Endothelial cell of umbilical vein (primary cell): ENCODE measurements around the gene PSMB2. TPM values are rescaled to one million over a fixed set of nuclear protein-coding genes. Genes with fewer than 3 reads are reported as not detected.

Experiments used
- BruUV-seq: library from RNA; stranded (reverse); fragments of 400-500 nt; replicated peaks from 2 replicates; lab custom pipeline; 2021; lab: Mats Ljungman, UMichigan
- CTCF ChIA-PET: fragments of 300-600, 350-600 bp; sonication (Branson Sonifier 250); formaldehyde crosslinking; loops from one replicate; lab custom pipeline; 2021; ENCODE audit warnings: antibody characterized with exemption, inconsistent platforms; lab: Charles Lee
- POLR2A ChIA-PET: fragments of 300-600, 350-600 bp; sonication (Branson Sonifier 250); formaldehyde crosslinking; loops from one replicate; lab custom pipeline; 2021; ENCODE audit warnings: antibody characterized with exemption, inconsistent platforms; lab: Charles Lee
- DNase-seq: peaks from one replicate; pipeline ENCODE4 v3.0.0-alpha.2; 2011; ENCODE audit warnings: low read depth, low spot score
- FAIRE-seq: peaks from 2 replicates; lab custom pipeline; 2011; peaks lifted over from hg19 to GRCh38; lab: Jason Lieb, UNC
- H2AFZ ChIP-seq: 2 replicates; pipeline ENCODE4 v1.6.0; 2012; ENCODE audit warnings: low read depth, low read length, control low read depth, inconsistent platforms
- H3K27ac ChIP-seq: 2 replicates; pipeline ENCODE4 v1.5.1; 2011; ENCODE audit warnings: low read depth, mild to moderate bottlenecking, control low read depth, low read length, moderate library complexity; ENCODE audit not compliant: insufficient read depth
- H3K27me3 ChIP-seq, 2 experiments: 2 replicates each; pipeline versions ENCODE4 v1.6.0 to v1.6.1; 2011; ENCODE audit warnings: low read length in 2 of 2, mixed read lengths in 1 of 2; ENCODE audit not compliant: control insufficient read depth in 2 of 2, insufficient read depth in 2 of 2
- H3K36me3 ChIP-seq, 2 experiments: 2 replicates in 1 of 2; 3 replicates in 1 of 2; pipeline ENCODE4 v1.5.1; 2011; ENCODE audit warnings: low read length in 2 of 2, mild to moderate bottlenecking in 1 of 2, moderate library complexity in 1 of 2; ENCODE audit not compliant: control insufficient read depth in 2 of 2, insufficient read depth in 2 of 2; ENCODE audit errors: extremely low read depth in 1 of 2
- H3K4me1 ChIP-seq: 3 replicates; pipeline ENCODE4 v1.5.1; 2011; ENCODE audit warnings: mild to moderate bottlenecking, low read length; ENCODE audit not compliant: control insufficient read depth, insufficient read depth; ENCODE audit errors: extremely low read depth
- H3K4me2 ChIP-seq: 2 replicates; pipeline ENCODE4 v1.6.1; 2011; ENCODE audit warnings: low read length, control low read depth, mixed read lengths; ENCODE audit not compliant: insufficient read depth
- H3K4me3 ChIP-seq, 3 experiments: fragments of 200-600 bp in 1 of 3; sonication (generic), shearing (Covaris generic) in 1 of 3; replicated peaks in 1 of 3; 2 replicates each; pipeline ENCODE4 v1.5.1; 2011 to 2016; ENCODE audit warnings: control low read depth in 3 of 3, low read length in 3 of 3, mild to moderate bottlenecking in 2 of 3, inconsistent platforms in 1 of 3, low read depth in 1 of 3, moderate library complexity in 1 of 3; ENCODE audit not compliant: insufficient read depth in 1 of 3
- H3K79me2 ChIP-seq: 2 replicates; pipeline ENCODE4 v1.6.0; 2012; ENCODE audit warnings: low read length, inconsistent platforms; ENCODE audit not compliant: control insufficient read depth, insufficient read depth
- H3K9ac ChIP-seq: replicated peaks from 2 replicates; pipeline ENCODE3; 2011; ENCODE audit warnings: low read length, control low read depth; ENCODE audit not compliant: insufficient read depth; ENCODE audit errors: extremely low read depth
- H3K9me1 ChIP-seq: replicated peaks from 3 replicates; pipeline ENCODE4 v1.6.0; 2011; ENCODE audit warnings: mild to moderate bottlenecking, low read length; ENCODE audit not compliant: control insufficient read depth, insufficient read depth; ENCODE audit errors: extremely low read depth
- H3K9me3 ChIP-seq: replicated peaks from 2 replicates; pipeline ENCODE4 v1.5.1; 2012; ENCODE audit warnings: low read length, inconsistent platforms; ENCODE audit not compliant: control insufficient read depth, insufficient read depth
- H4K20me1 ChIP-seq: replicated peaks from 2 replicates; pipeline ENCODE3; 2011; ENCODE audit warnings: mild to moderate bottlenecking, low read length; ENCODE audit not compliant: control insufficient read depth, insufficient read depth; ENCODE audit errors: extremely low read depth
- CTCF ChIP-seq, 2 donors: IDR thresholded peaks; 1 replicate in 1 of 2; 2 replicates in 1 of 2; pipeline ENCODE4 v1.5.1; 2011; ENCODE audit warnings: low read length in 2 of 2, mild to moderate bottlenecking in 2 of 2, moderate library complexity in 2 of 2, control low read depth in 1 of 2, inconsistent platforms in 1 of 2, low read depth in 1 of 2; ENCODE audit not compliant: insufficient read depth in 1 of 2; ENCODE audit errors: extremely low read depth in 1 of 2
- EZH2 ChIP-seq: IDR thresholded peaks from 2 replicates; pipeline ENCODE4 v1.6.1; 2012; ENCODE audit warnings: borderline replicate concordance, low read depth, mild to moderate bottlenecking, moderate library complexity, low read length, inconsistent platforms; ENCODE audit not compliant: severe bottlenecking
- GATA2 ChIP-seq: IDR thresholded peaks from 2 replicates; pipeline ENCODE4 v1.7.0; 2011; ENCODE audit warnings: low read depth, mild to moderate bottlenecking, moderate library complexity, mixed read lengths, low read length; ENCODE audit not compliant: insufficient read length, insufficient read depth
- JUN ChIP-seq: IDR thresholded peaks from 2 replicates; pipeline ENCODE4 v1.6.1; 2011; ENCODE audit warnings: borderline replicate concordance, low read depth; ENCODE audit not compliant: insufficient read length, insufficient read depth
- MAX ChIP-seq: IDR thresholded peaks from 2 replicates; pipeline ENCODE4 v1.6.1; 2011; ENCODE audit not compliant: insufficient read depth, insufficient read length
- POLR2A ChIP-seq: IDR thresholded peaks from 2 replicates; pipeline ENCODE4 v1.6.1; 2012; ENCODE audit warnings: low read depth, mild to moderate bottlenecking, control low read depth, low read length
- POLR2AphosphoS5 ChIP-seq: IDR thresholded peaks from 2 replicates; pipeline ENCODE4 v1.6.1; 2012; ENCODE audit warnings: low read depth, mild to moderate bottlenecking, control low read depth, low read length, moderate library complexity; ENCODE audit not compliant: insufficient read depth
- dilution Hi-C: fragments of 300-500 bp; cut with MboI; formaldehyde crosslinking; loops from one replicate; pipeline ENCODE4 v1.15.0; 2019; ENCODE audit warnings: low sequenced_read_pairs; ENCODE audit not compliant: extremely low pct_ligation_motif_present
- intact Hi-C: fragments of 100-400 bp; cut with micrococcal nuclease; formaldehyde crosslinking; loops from one replicate; pipeline ENCODE4 v1.10.0; 2022
- polyA plus RNA-seq, 4 experiments: library from polyadenylated mRNA; depleted of rRNA in 3 of 4; stranded (reverse) in 3 of 4; unstranded in 1 of 4; fragments of >200 nt; gene quantifications; 2 replicates each; pipeline versions ENCODE4 v1.2.1 to v1.2.3, GENCODE V29; 2011 to 2012; ENCODE audit warnings: missing spikeins in 1 of 4
- total RNA-seq: library from RNA; stranded (reverse); gene quantifications from 2 replicates; pipeline ENCODE4 v1.2.3, GENCODE V29; 2021

PSMB2 gene
- total and polyA plus RNA-seq, 2 donors (not counting 3 experiments of a cell fraction or from before 2014, with no cell fraction given), result 93.6 to 118 TPM

GRCh38 chr1:35580949-35581388 lies 60.4 kb downstream of the PSMB2 start:
- Histone ChIP-seq H3K4me3 (no peak overlapping the region), H3K4me1 (peaks cover 7% of the 10 kb centered on the region), H3K9me1 (no peaks in the 10 kb centered on the region), H3K27me3 (peaks cover 6 to 15% of the 10 kb centered on the region in 2 experiments), H3K27ac (no peak overlapping the region), H3K4me2 (no peak overlapping the region), H3K9ac (no peak overlapping the region), H3K9me3 (no peaks in the 10 kb centered on the region), H3K36me3 (no peaks in the 10 kb centered on the region), H3K79me2 (no peaks in the 10 kb centered on the region), H4K20me1 (no peaks in the 10 kb centered on the region), H2AFZ (no peak overlapping the region)
- no peak for DNase-seq
- ChIA-PET POLR2A (no interaction called here), CTCF (interaction anchor here (0.7 to 1.5 kb wide), 3 partner anchors 16 to 141 kb away, joined by 3 to 7 read pairs (median 4); no protein-coding TSS in a partner anchor)
- no peak for TF ChIP-seq EZH2
- TF ChIP-seq GATA2, result no peak
- TF ChIP-seq POLR2AphosphoS5, result no peak
- no peak for TF ChIP-seq JUN
- dilution Hi-C loops (no loop called here), intact Hi-C loops (no loop called here)
- BruUV-seq, result no TSS peak
- no peak for FAIRE-seq

GRCh38 chr1:35577071-35577998 lies 64.0 kb downstream of the PSMB2 start:
- Histone ChIP-seq H3K9me1 (no peaks in the 10 kb centered on the region), H3K27ac (no peak overlapping the region), H3K9ac (no peak overlapping the region), H3K4me2 (peak overlapping the region; percentile 50), H3K9me3 (no peaks in the 10 kb centered on the region), H3K4me1 (peaks cover 9% of the 10 kb centered on the region), H2AFZ (peak overlapping the region; percentile 77), H4K20me1 (no peaks in the 10 kb centered on the region), H3K79me2 (no peaks in the 10 kb centered on the region), H3K4me3 (peak overlapping the region in 1 of 3 experiments; percentile 9), H3K27me3 (peaks cover 30 to 52% of the 10 kb centered on the region in 2 experiments), H3K36me3 (no peaks in the 10 kb centered on the region)
- BruUV-seq, result no TSS peak
- POLR2A ChIA-PET, result no interaction called here
- FAIRE-seq (peak; percentile 65), DNase-seq (peak; percentile 37)
- intact Hi-C loops (no loop called here), dilution Hi-C loops (no loop called here)
- CTCF ChIA-PET, result interaction anchor here (0.7 to 2.7 kb wide), 11 partner anchors 9 to 199 kb away, joined by 3 to 17 read pairs (median 4); partner anchors contain the start of gene CLSPN
- TF ChIP-seq POLR2A (no peak), MAX (no peak), GATA2 (no peak), JUN (no peak), CTCF (IDR thresholded peaks at IDR 0.05; ENCODE audit: extremely low read depth in 1 of 2, insufficient read depth in 1 of 2, low read depth in 1 of 2, low read length in 2 of 2) (no peak), EZH2 (peak; percentile 99)
